SK-N-SH (cell line): ENCODE data around the gene IQCN.

Experiments
- CHD2 ChIP-seq: fragments of 150-350 bp; IDR thresholded peaks from 2 replicates; pipeline ENCODE4 v1.6.1; 2018; ENCODE audit warnings: low read length; ENCODE audit not compliant: partially characterized antibody
- CTCF ChIP-seq: fragments of 200-600 bp; sonication (generic); IDR thresholded peaks from 2 replicates; pipeline ENCODE4 v1.6.1; 2017; ENCODE audit warnings: antibody characterized with exemption, mild to moderate bottlenecking, moderate library complexity
- EP300 ChIP-seq, 2 experiments: IDR thresholded peaks; 2 replicates each; pipeline versions ENCODE4 v1.4.0 to v1.6.1; 2012; ENCODE audit warnings: borderline replicate concordance in 1 of 2, low read depth in 1 of 2, low read length in 1 of 2
- EZH2phosphoT487 ChIP-seq: fragments of 200-600 bp; sonication (generic); IDR thresholded peaks from 2 replicates; pipeline ENCODE4 v1.6.1; 2017; ENCODE audit warnings: low read depth, mixed run types, mild to moderate bottlenecking, antibody characterized with exemption, moderate library complexity, borderline replicate concordance
- GATA2 ChIP-seq: sonication (generic); formaldehyde crosslinking; IDR thresholded peaks from 2 replicates; pipeline ENCODE4 v1.5.0; 2020; ENCODE audit warnings: mild to moderate bottlenecking, missing genetic modification reagents
- MAX ChIP-seq: IDR thresholded peaks from 2 replicates; pipeline ENCODE4 v1.4.0; 2012; ENCODE audit warnings: low read depth
- NFIC ChIP-seq: IDR thresholded peaks from 2 replicates; pipeline ENCODE4 v1.4.0; 2012; ENCODE audit warnings: borderline replicate concordance
- RAD21 ChIP-seq: IDR thresholded peaks from 2 replicates; pipeline ENCODE4 v1.6.1; 2012; ENCODE audit warnings: mild to moderate bottlenecking, low read length
- RCOR1 ChIP-seq: fragments of 150-350 bp; IDR thresholded peaks from 2 replicates; pipeline ENCODE4 v1.6.1; 2017; ENCODE audit warnings: antibody characterized with exemption, low read length
- RXRA ChIP-seq: IDR thresholded peaks from 2 replicates; pipeline ENCODE4 v1.4.0; 2012; ENCODE audit warnings: low read depth, mild to moderate bottlenecking, borderline replicate concordance
- SMC3 ChIP-seq: IDR thresholded peaks from 2 replicates; pipeline ENCODE4 v1.6.1; 2012; ENCODE audit warnings: low read depth, low read length, improper control_type of control experiment
- TCF12 ChIP-seq: IDR thresholded peaks from 2 replicates; pipeline ENCODE4 v1.4.0; 2012
- ZBTB33 ChIP-seq: IDR thresholded peaks from 2 replicates; pipeline ENCODE4 v1.4.0; 2012; ENCODE audit warnings: low read depth, borderline replicate concordance

- TF ChIP-seq CTCF (no peak), MAX (no peak), EZH2phosphoT487 (no peak), GATA2 (CRISPR knock-in tag) (no peak), SMC3 (no peak), EP300 (IDR thresholded peaks at IDR 0.05; ENCODE audit: borderline replicate concordance in 1 of 2, low read depth in 1 of 2, low read length in 1 of 2) (no peak), CHD2 (no peak), RXRA (no peak), NFIC (no peak), TCF12 (no peak), ZBTB33 (no peak), RCOR1 (no peak), RAD21 (no peak)
Observed at GRCh38 chr19:18273561-18274218, 562 bp downstream of the IQCN start.
